Adipose tissue (tissue), 3 donors: Measurements from ENCODE around the gene BIRC7. TPM values are rescaled to one million over a fixed set of nuclear protein-coding genes. Genes with fewer than 3 reads are reported as not detected.

ENCODE experiments used
- H3K27ac ChIP-seq: one replicate; pipeline ENCODE4 v1.5.1; 2013; ENCODE audit warnings: low read depth, low read length
- WGBS, 3 donors: extraction: QIAGEN DNeasy Blood & Tissue Kit; methylation state at CpG; one replicate each; pipeline ENCODE4 v1.1.7; 2013; 5-methylcytosine and 5-hydroxymethylcytosine counted together
- polyA plus RNA-seq, 3 donors: library from polyadenylated mRNA; stranded (reverse); fragments of 200-250 nt; gene quantifications; one replicate each; pipeline ENCODE4 v1.2.3, GENCODE V29; 2013
- donor health status: healthy with polysubstance abuse.
- donor health status: Bipolar disorder and iron deficiency.
- donor health status: healthy.

Gene BIRC7
- polyA plus RNA-seq, 3 donors, result not detected

- WGBS, 3 donors, result 84 to 91% (median 87%) methylated on average over 9 of the region's 9 CpGs
These were observed 35.1 kb downstream of the BIRC7 start for GRCh38 chr20:63270606-63271325.

GRCh38 chr20:63272105-63273058 lies 36.7 kb downstream of the BIRC7 start, which contains the start of gene ARFGAP1:
ARFGAP1 (plus strand) TSS chr20:63272813; CDS start chr20:63275581, 2,768 bp downstream.
- 1% methylated on average over 66 to 97 of the region's 97 CpGs for WGBS, 3 donors
- H3K27ac ChIP-seq, result no peak within 1 kb of the TSS

More at GRCh38 chr20:63270606-63271325, 35.1 kb downstream of the BIRC7 start:
- H3K27ac ChIP-seq, result no peak overlapping the region

GRCh38 chr20:63273059-63273579 lies 37.4 kb downstream of the BIRC7 start:
- H3K27ac ChIP-seq, result no peak overlapping the region
- WGBS, 3 donors, result 1% methylated on average over 31 to 37 of the region's 37 CpGs

DNA sequence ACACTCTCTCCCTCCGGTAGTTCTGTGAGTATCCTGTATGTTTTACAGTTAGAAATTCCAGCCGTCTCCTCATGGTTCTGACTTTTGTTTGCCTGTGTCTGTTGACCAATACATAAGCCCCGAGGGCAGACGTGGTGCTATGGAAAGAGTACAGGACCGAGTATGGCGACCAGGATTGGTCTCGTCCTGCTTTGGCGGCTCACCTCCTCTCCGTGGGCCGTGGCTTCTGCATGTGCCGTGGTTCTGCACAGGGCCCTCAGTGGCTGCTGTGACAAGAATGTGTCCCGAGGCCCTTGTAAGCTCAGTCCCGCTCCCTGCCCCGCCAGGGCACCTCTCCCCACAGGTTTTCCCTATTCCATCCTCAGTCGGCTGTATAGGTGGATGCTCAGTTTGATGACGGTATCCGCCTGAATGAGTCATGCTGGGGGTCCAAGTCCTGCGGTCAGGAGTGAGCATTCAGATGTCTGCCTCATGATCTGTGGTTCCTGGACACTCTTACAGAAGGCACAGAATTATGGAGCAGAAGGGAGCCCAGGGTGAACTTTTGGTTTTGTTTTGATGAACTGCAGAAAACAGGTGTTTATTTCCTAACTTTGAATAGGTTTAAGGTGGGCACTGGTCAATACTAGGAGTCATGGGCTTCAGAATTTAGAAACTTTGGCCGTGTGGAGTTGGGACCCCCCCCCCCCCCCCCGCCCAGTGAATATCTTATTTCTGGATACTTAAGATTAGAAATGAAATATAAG lies 38.1 kb downstream of the BIRC7 start:
- 18 to 40% (median 37%) methylated on average over 20 of the region's 20 CpGs for WGBS, 3 donors
- no peak overlapping the region for H3K27ac ChIP-seq

DNA sequence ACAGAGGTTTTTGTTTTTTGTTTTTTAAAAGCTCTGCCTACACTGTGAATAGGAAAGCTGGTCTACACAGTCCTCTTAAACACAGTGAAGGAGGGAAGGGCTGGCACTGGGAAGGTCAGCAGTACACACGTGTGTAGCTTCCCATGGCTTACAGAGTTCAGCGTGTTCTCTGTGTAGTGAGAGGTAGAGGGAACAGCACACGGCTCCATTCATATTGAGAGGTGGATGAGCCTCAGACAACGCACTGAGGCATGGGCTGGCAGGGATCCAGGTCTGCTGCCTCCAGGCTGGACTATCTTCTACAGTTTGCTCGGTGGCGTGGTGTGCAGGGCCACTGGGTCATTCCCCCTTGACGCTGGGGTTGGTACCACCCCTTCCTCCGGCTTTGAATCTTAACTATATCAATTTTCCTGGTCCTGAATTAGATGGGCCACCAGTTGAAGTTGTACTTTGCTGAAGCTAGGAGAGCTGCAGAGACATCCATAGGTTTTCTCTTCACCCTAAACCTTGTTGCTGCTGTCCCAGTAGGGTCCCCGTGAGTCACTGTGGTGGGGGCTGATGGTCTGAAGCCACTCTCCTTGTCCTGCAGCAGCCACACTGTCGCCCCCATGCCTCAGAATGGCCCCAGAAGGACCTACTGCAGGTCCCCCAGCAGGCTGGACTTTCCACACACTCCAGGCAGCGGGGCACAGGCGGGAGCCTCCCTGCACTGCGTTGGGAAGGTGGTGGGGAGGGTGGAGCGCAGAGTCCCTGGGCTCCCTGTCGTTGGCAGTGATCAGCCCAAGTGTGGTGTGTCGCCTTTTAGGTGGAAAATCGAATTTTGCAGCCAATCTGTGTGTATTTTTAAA lies 38.9 kb downstream of the BIRC7 start:
- 54 to 79% (median 72%) methylated on average over 17 of the region's 17 CpGs for WGBS, 3 donors
- no peak overlapping the region for H3K27ac ChIP-seq

- 90 to 96% (median 93%) methylated on average over 18 of the region's 18 CpGs for WGBS, 3 donors
These were observed 40.1 kb downstream of the BIRC7 start for GRCh38 chr20:63275825-63276224.

GRCh38 chr20:63276956-63277355 lies 41.3 kb downstream of the BIRC7 start:
- 89 to 95% (median 94%) methylated on average over 20 of the region's 20 CpGs for WGBS, 3 donors
- H3K27ac ChIP-seq, result no peak overlapping the region

More at GRCh38 chr20:63275825-63276224, 40.1 kb downstream of the BIRC7 start:
- no peak overlapping the region for H3K27ac ChIP-seq

GRCh38 chr20:63277466-63278272 lies 42.0 kb downstream of the BIRC7 start:
- H3K27ac ChIP-seq, result no peak overlapping the region
- WGBS, 3 donors, result 91 to 96% (median 94%) methylated on average over 26 to 30 of the region's 30 CpGs

DNA sequence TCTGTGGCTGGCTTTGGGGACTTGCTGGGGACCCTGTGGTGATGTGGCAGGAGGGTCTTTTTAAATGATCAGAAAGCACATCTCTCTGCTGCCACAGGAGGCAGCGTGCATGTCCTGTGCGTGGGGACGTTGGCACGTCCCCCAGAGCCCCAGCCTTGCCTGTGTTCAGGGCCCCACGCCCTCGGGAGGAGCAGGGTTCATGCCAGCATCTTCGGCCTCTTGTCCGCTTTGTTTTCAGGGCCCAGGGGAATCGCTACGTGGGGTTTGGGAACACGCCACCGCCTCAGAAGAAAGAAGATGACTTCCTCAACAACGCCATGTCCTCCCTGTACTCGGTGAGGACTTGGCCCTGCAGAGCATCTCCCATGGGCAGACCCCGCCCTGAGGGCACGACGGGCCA lies 43.0 kb downstream of the BIRC7 start:
- 82 to 86% (median 84%) methylated on average over 17 of the region's 17 CpGs for WGBS, 3 donors
- no peak overlapping the region for H3K27ac ChIP-seq

- H3K27ac ChIP-seq, result no peak overlapping the region
- WGBS, 3 donors, result 89 to 94% (median 93%) methylated on average over 15 of the region's 15 CpGs
These were observed 44.2 kb downstream of the BIRC7 start for GRCh38 chr20:63279931-63280330.

DNA sequence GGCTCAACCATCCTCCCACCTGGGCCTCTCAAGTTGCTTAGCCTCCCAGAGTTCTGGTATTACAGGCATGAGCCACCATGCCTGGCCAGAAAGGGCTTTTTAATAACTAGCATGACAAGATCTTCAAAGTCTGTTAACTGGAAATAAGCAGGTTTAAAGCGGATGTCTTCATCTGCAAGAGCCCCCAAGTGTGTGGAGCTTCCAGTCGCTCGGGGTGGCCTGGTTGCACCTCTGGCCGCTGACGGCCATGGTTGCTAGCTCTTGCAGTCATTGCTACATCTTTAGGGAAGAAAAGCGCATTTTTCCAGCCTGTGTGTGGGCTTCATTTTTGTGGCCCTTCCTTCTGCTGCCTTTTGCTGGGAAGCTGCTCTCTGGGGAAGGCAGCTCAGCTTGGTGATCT lies 44.7 kb downstream of the BIRC7 start:
- 93 to 97% (median 93%) methylated on average over 6 of the region's 6 CpGs for WGBS, 3 donors

DNA sequence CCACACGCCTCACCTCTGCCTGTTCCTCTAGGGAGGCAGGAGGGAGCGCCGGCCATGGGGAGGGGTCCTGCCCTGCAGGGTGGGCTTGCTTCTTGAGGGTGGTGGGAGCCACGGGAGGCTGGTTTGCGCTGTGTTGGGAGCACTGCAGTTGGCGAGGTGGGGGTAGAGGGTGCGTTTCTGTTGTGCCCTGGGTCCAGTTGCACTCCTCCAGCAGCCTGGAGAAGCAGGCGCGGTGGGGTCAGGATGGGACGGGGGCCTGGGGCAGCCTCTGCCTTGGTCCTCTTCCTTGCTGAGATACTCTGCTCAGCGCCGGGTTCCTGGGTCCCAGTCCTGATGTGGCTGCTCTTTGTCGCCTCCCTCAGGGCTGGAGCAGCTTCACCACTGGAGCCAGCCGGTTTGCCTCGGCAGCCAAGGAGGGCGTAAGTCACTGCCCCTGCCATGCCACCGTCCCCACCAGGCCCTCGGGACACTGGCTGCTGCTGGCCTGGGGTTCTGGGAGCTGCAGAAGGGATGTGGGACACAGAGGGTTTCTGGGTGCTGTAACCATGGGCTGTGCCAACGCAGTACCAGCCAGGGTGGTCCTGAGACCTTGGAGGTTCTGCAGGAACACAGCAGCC lies 45.3 kb downstream of the BIRC7 start:
- 81 to 83% (median 83%) methylated on average over 19 of the region's 19 CpGs for WGBS, 3 donors
- H3K27ac ChIP-seq, result no peak overlapping the region

More for the DNA sequence above, 44.7 kb downstream of the BIRC7 start:
- no peak overlapping the region for H3K27ac ChIP-seq

DNA sequence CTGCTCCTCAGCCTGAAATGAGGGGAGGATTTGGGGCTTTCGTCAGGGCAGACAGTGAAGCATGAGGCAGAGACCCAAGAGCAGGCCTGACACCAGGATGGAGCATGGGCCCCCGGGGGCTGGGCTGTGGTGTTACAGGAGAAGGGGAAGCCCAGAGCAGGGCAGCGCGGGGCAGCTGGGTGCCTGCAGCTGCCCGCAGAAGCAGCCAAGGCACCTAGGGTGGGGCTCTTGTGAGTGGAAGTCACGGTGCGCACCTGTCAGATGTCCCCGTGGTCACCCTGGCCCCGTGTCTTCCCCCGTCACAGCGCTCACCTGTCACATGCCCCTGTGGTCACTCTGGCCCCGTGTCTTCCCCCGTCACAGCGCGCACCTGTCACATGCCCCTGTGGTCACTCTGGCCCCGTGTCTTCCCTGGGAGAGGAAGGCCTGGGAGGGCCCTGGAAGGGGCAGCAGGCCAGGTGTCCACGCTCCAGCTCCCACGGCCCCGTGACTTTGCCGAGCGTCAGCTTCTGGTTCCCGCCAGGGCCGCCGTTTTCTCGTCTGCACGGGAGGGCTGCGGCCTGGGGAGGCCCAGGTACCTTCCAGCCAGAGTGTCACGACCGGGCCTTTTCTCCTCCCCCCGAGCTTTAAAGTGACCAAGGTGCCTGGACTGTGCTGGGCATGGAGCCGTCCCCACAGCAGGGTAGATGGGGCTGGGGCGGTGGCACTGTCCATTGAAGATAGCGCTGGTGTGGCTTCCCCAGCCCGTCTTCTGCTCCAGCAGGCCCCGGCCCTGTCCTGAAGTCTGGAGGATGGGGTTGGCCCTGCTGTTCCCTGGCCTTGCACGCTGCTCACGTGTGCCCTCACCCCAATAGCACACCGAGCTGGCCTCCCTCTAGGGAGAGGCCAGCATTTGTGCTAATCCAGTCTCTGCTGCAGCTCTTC lies 46.3 kb downstream of the BIRC7 start:
- 91 to 93% (median 92%) methylated on average over 35 to 38 of the region's 38 CpGs for WGBS, 3 donors
- no peak overlapping the region for H3K27ac ChIP-seq

- H3K27ac ChIP-seq, result no peak overlapping the region
These were observed 47.2 kb downstream of the BIRC7 start for GRCh38 chr20:63282946-63283345.

DNA sequence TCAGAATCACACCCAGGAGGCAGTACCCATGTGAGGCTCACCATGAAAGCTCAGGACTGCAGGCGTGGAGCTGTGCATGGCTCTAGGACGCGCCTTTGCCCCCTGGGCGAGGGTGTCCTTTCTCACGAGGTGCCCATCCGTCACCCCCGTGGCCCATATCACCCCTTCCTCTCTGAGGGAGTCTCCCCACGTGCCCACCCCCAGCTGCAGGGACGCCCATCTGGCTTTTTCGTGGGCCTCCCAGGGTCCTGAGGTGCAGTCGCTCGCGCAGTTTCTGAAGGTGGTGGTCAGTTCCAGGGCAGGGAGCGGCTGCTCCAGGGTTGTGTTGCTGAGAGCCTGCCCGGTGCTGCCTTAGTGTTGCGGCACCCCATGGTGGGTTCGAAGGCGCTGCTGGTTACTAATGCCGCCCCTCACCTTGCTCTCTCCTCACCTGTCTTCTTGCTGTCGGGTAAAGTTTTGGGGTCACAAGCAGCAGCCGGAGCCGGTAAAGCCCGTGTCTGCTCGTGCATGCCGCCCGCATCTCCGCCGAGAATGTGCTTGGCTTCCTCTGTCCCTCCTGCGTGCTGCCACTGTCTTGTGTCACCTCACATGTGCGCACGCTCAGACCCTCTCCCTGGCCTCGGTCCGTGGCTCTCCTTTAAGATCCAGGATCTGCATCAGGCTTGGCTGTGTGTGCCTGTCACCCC lies 47.8 kb downstream of the BIRC7 start:
- WGBS, 3 donors, result 91 to 96% (median 92%) methylated on average over 33 of the region's 33 CpGs
- no peak overlapping the region for H3K27ac ChIP-seq

More at GRCh38 chr20:63282946-63283345, 47.2 kb downstream of the BIRC7 start:
- 93 to 94% (median 94%) methylated on average over 17 of the region's 17 CpGs for WGBS, 3 donors
